Activated CD4-positive, alpha-beta memory T cell treated with anti-CD3 and anti-CD28 coated beads for 36 hours (primary cell): ENCODE results near the gene SUSD3. TPM values are rescaled to one million over a fixed set of nuclear protein-coding genes. Genes with fewer than 3 reads are reported as not detected.

Experiments used
- CTCF ChIA-PET: fragments of 350-600 bp; sonication (Branson Sonifier 250); formaldehyde crosslinking; loops from one replicate; lab custom pipeline; 2021; ENCODE audit warnings: antibody characterized with exemption, inconsistent platforms; lab: Charles Lee
- POLR2A ChIA-PET: fragments of 350-600 bp; sonication (Branson Sonifier 250); formaldehyde crosslinking; loops from one replicate; lab custom pipeline; 2021; ENCODE audit warnings: antibody characterized with exemption; lab: Charles Lee
- DNase-seq: peaks from one replicate; pipeline ENCODE4 v3.0.0-alpha.2; 2020
- H3K27ac Mint-ChIP-seq: one replicate; pipeline ENCODE4 v1.8.0; 2021; ENCODE audit warnings: mixed read lengths
- H3K27me3 Mint-ChIP-seq: one replicate; pipeline ENCODE4 v1.8.0; 2021; ENCODE audit warnings: mixed read lengths
- H3K36me3 Mint-ChIP-seq: one replicate; pipeline ENCODE4 v1.8.0; 2021; ENCODE audit warnings: mixed read lengths
- H3K4me1 Mint-ChIP-seq: one replicate; pipeline ENCODE4 v1.8.0; 2021; ENCODE audit warnings: low read depth, mixed read lengths
- H3K4me3 Mint-ChIP-seq: one replicate; pipeline ENCODE4 v1.8.0; 2021; ENCODE audit warnings: mild to moderate bottlenecking, mixed read lengths
- H3K9me3 Mint-ChIP-seq: one replicate; pipeline ENCODE4 v1.8.0; 2021; ENCODE audit warnings: mixed read lengths
- intact Hi-C: fragments of 100-400 bp; cut with micrococcal nuclease; formaldehyde crosslinking; loops from one replicate; pipeline ENCODE4 v1.15.1; 2023
- total RNA-seq, 2 experiments: library from RNA; stranded (reverse); gene quantifications; one replicate each; pipeline ENCODE4 v1.2.3, GENCODE V29; 2021

The SUSD3 gene
- total RNA-seq, 2 experiments from 2014 or later: 67.0 to 72.8 TPM

GRCh38 chr9:93080406-93080805 is 21.9 kb downstream of the SUSD3 start:
- Mint-ChIP-seq H3K27me3 (no peaks in the 10 kb centered on the region), H3K27ac (peak overlapping the region; percentile 38), H3K4me3 (no peak overlapping the region), H3K36me3 (peaks cover 48% of the 10 kb centered on the region), H3K4me1 (peaks cover 51% of the 10 kb centered on the region), H3K9me3 (peaks cover 3% of the 10 kb centered on the region)
- intact Hi-C loops: no loop called here
- ChIA-PET CTCF (interaction anchor here (1.5 kb wide), 1 partner anchor 77 kb away, joined by 3 read pairs; no protein-coding TSS in a partner anchor), POLR2A (no interaction called here)
- peak; percentile 5 for DNase-seq

- ChIA-PET POLR2A (interaction anchor here (1.5 kb wide), 1 partner anchor 16 kb away, joined by 6 read pairs; no protein-coding TSS in a partner anchor), CTCF (interaction anchor here (1.5 kb wide), 1 partner anchor 77 kb away, joined by 3 read pairs; no protein-coding TSS in a partner anchor)
- Mint-ChIP-seq H3K4me1 (peaks cover 53% of the 10 kb centered on the region), H3K27ac (peak overlapping the region; percentile 81), H3K4me3 (no peak overlapping the region), H3K9me3 (peaks cover 7% of the 10 kb centered on the region), H3K27me3 (no peaks in the 10 kb centered on the region), H3K36me3 (peaks cover 54% of the 10 kb centered on the region)
- DNase-seq: peak; percentile 5
- intact Hi-C loops: no loop called here
Measured at GRCh38 chr9:93081081-93081529, 22.6 kb downstream of the SUSD3 start.

- intact Hi-C loops: no loop called here
- H3K27ac Mint-ChIP-seq: peak overlapping the region; percentile 81
- ChIA-PET CTCF (interaction anchor here (1.0 to 1.4 kb wide), 2 partner anchors 17 to 79 kb away, joined by 5 read pairs; no protein-coding TSS in a partner anchor), POLR2A (interaction anchor here (1.0 to 2.0 kb wide), 4 partner anchors 13 to 61 kb away, joined by 4 to 10 read pairs (median 6); partner anchors contain the start of gene CARD19)
- DNase-seq: peak; percentile 26
- no peaks in the 10 kb centered on the region for H3K27me3 Mint-ChIP-seq
- peaks cover 49% of the 10 kb centered on the region for H3K4me1 Mint-ChIP-seq
- peaks cover 56% of the 10 kb centered on the region for H3K36me3 Mint-ChIP-seq
- H3K9me3 Mint-ChIP-seq: peaks cover 7% of the 10 kb centered on the region
- H3K4me3 Mint-ChIP-seq: no peak overlapping the region
Measured at GRCh38 chr9:93081931-93082330, 23.4 kb downstream of the SUSD3 start.

DNA sequence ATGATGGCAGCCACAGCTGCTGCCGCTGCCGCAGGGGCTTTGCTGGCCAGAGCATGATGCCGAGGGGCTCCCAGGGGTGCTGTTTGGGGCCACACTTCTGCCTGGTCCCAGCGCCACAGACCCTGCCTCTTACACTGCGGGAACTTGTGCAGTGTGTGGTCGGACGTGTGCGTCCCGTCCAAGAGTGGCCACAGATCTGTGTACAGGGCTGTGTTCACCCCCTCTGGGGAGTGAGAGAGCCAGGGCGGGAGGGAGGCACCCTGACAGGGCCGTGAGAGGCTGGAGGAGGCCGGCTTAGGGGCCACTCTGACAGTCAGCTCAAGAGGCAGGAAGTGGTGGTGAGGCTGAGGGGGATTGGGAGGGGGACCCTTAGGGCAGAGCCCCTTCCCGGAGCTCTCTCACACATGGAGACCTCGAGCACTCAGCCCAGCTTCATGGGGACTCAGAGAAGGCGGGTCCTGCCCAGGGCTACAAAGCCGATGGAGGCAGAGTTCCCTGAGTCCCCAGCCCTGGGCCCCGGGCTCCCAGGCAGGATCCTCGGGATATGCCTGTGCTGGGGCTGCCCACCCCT is 24.4 kb downstream of the SUSD3 start:
- H3K36me3 Mint-ChIP-seq: peaks cover 52% of the 10 kb centered on the region
- no peak overlapping the region for H3K4me3 Mint-ChIP-seq
- POLR2A ChIA-PET: interaction anchor here (1.0 to 2.0 kb wide), 7 partner anchors 9 to 62 kb away, joined by 3 to 12 read pairs (median 6); partner anchors contain the start of gene CARD19
- intact Hi-C loops: loop anchor here (1.0 kb wide), 2 partner anchors 8 to 19 kb away; no protein-coding TSS in a partner anchor
- CTCF ChIA-PET: interaction anchor here (1.0 to 1.8 kb wide), 4 partner anchors 18 to 80 kb away, joined by 5 to 8 read pairs (median 5); no protein-coding TSS in a partner anchor
- peak overlapping the region; percentile 98 for H3K27ac Mint-ChIP-seq
- H3K4me1 Mint-ChIP-seq: peaks cover 42% of the 10 kb centered on the region
- no peaks in the 10 kb centered on the region for H3K27me3 Mint-ChIP-seq
- H3K9me3 Mint-ChIP-seq: peaks cover 7% of the 10 kb centered on the region
- DNase-seq: peak; percentile 45

DNA sequence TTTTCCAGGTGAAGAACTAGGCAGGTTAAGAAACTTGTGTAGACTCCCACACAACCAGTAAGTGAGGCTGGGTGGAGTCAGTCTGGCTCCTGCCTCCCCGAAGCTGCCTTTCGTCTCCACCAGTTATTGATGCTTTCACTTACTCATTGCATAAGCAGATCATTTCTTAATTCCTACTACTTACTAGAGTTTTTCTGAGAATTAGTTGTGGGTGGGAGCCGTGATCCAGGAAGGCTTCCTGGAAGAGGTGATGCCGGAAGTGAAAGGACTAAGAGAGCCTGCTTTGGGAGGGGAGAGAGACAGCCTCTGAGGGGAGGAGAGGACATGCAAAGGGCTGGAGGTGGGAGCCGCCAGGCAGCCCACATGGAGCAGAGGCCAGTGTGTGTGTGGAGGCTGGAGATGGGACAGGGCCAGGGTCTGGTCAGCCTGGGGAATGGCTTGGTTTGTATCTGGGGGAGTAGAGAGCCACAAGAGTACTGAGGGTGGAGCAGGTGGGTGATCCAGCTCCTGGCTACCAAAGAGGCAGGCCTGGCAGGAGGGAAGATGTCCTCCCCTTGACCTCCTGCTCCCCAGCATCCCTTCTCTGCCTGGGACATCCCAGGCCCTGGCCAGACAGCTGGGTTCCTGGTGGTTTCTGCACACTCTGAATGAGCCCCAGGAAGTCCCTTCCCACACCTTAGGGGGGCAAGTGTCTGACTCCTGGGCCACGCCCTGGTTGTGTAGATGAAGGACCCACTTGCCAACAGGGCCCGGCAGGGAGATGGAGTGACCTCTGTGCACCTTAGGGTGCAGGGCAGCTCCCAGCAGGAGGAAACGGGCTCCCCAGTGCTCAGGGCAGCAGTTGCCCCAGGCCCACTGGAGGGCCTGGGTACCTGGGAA is 25.3 kb downstream of the SUSD3 start:
- Mint-ChIP-seq H3K27ac (peak overlapping the region; percentile 98), H3K4me3 (peak overlapping the region; percentile 28), H3K36me3 (peaks cover 58% of the 10 kb centered on the region), H3K9me3 (peaks cover 7% of the 10 kb centered on the region), H3K4me1 (peaks cover 46% of the 10 kb centered on the region), H3K27me3 (no peaks in the 10 kb centered on the region)
- ChIA-PET CTCF (interaction anchor here (1.5 to 1.8 kb wide), 2 partner anchors 25 to 81 kb away, joined by 5 to 8 read pairs; no protein-coding TSS in a partner anchor), POLR2A (interaction anchor here (1.0 to 2.0 kb wide), 6 partner anchors 8 to 25 kb away, joined by 3 to 12 read pairs (median 8); partner anchors contain the start of gene CARD19)
- intact Hi-C loops: loop anchor here (1.0 kb wide), 2 partner anchors 7 to 20 kb away; no protein-coding TSS in a partner anchor
- peak; percentile 78 for DNase-seq

DNA sequence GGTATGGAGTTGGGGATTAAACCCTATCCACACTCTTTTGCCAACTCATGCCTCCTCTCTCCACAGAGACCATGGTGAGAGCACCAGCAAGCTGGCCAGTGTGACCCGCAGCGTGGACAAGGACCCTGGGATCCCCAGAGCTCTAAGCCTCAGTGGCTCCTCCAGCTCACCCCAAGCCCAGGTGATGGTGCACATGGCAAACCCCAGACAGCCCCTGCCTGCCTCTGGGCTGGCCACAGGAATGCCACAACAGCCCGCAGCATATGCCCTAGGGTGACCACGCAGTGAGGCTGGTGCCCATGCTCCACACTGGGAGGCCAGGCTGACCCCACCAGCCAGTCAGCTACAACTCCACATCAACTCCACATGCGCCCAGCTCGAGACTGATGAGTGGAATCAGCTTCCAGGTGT is 26.0 kb downstream of the SUSD3 start:
- Mint-ChIP-seq H3K36me3 (peaks cover 61% of the 10 kb centered on the region), H3K27ac (peak overlapping the region; percentile 98), H3K27me3 (no peaks in the 10 kb centered on the region), H3K4me3 (no peak overlapping the region), H3K4me1 (peaks cover 53% of the 10 kb centered on the region), H3K9me3 (peaks cover 7% of the 10 kb centered on the region)
- CTCF ChIA-PET: interaction anchor here (1.8 kb wide), 1 partner anchor 81 kb away, joined by 5 read pairs; no protein-coding TSS in a partner anchor
- intact Hi-C loops: no loop called here
- POLR2A ChIA-PET: interaction anchor here (1.8 kb wide), 1 partner anchor 8 kb away, joined by 10 read pairs; no protein-coding TSS in a partner anchor
- DNase-seq: peak; percentile 6

DNA sequence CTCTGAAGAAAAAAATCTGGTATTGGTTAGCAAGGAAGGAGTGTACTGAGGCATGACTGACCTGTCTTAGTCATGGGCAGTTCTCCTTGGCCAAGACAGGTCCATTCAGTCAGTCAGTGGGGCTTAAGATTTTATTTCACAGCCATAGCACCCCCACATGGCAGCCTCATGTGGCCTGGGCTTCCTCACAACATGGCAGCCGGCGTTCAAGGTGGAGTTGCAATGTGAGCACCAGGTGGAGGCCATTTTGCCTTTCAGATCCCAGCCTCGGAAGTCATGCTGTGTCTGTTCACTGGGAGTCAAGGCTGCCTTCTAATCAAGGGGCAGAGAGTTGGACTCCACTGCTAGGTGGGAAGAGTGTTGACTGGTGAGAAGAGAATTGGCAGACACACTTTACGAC is 27.2 kb downstream of the SUSD3 start:
- CTCF ChIA-PET: no interaction called here

DNA sequence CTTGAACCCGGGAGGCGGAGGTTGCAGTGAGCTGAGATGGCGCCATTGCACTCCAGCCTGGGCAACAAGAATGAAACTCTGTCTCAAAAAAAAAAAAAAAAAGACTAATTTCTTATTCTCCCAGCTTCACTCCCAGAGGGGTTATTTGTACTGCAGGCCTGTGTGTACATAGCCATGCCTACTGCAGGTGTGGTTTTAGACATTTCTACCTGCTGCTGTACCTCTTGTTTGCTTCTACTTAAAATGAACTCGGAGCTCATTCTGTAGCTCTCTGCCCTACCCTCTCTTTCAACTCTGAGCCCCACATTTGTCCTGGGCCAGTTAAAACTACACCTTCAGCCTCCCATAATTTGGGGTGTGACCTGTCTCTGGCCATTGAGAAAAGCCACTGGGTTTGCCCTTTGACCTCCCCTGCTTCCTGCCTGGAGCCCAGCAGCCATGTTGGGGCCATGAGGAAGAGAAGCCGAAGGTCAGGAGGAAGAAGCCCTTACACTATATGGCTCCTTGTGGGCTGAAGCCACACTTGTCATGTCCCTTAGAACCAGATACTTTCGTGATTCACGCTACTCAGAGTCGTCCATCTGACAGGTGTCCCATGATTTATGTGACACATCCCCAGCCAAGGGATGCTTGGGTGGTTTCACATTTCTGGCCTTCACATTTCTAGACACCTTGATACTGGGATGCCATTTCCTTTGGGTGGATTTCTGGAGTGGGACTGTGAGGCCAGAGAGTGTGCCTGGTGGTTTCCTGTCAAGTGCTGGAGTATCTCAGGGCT is 28.1 kb downstream of the SUSD3 start:
- POLR2A ChIA-PET: no interaction called here
- peaks cover 61% of the 10 kb centered on the region for H3K4me1 Mint-ChIP-seq

More for the DNA sequence above, 27.2 kb downstream of the SUSD3 start:
- peaks cover 67% of the 10 kb centered on the region for H3K36me3 Mint-ChIP-seq
- peaks cover 62% of the 10 kb centered on the region for H3K4me1 Mint-ChIP-seq
- POLR2A ChIA-PET: interaction anchor here (1.1 kb wide), 1 partner anchor 9 kb away, joined by 4 read pairs; no protein-coding TSS in a partner anchor
- H3K4me3 Mint-ChIP-seq: no peak overlapping the region
- peak; percentile 10 for DNase-seq
- H3K27me3 Mint-ChIP-seq: no peaks in the 10 kb centered on the region
- H3K9me3 Mint-ChIP-seq: peaks cover 11% of the 10 kb centered on the region
- intact Hi-C loops: no loop called here
- H3K27ac Mint-ChIP-seq: peak overlapping the region; percentile 67

DNA sequence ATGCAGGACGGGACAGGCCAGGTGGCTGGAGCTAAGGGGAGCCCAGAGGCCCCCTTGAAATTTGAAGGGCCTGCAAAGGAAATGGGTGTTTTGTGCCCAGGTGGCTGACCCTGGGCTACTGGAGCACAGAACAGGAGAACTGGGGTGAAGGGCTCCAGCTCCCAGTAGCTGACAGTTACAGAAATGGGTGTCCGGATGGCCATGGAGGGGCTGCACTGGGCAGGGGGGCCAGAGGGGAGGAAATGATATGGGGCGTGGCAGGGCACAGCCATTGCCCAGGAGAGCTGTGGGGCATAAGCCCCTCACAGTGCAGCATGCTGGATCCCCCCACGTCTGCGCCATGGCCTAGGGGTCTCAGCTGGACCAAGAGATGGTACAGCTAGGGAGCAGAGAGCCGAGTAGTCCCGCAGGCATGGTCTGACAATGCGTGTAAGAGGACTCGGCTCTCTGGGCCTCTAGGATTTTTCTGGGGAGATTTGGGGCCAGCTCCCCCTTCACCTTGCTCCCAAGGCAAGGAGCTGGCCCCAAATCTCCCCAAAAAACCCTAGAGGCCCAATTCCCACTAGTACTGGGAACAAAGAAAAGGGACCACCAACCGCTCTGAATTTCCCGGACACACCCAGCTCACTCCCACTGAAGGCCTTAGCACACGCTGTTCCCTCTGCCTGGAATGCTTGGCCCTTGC is 29.6 kb downstream of the SUSD3 start:
- intact Hi-C loops: no loop called here
- ChIA-PET CTCF (interaction anchor here (0.6 to 2.5 kb wide), 2 partner anchors 21 to 85 kb away, joined by 3 to 9 read pairs; no protein-coding TSS in a partner anchor), POLR2A (interaction anchor here (0.7 kb wide), 2 partner anchors 24 to 27 kb away, joined by 3 read pairs; no protein-coding TSS in a partner anchor)
- DNase-seq: peak; percentile 7
- Mint-ChIP-seq H3K27ac (peak overlapping the region; percentile 98), H3K4me3 (no peak overlapping the region), H3K27me3 (no peaks in the 10 kb centered on the region), H3K4me1 (peaks cover 65% of the 10 kb centered on the region), H3K9me3 (peaks cover 30% of the 10 kb centered on the region), H3K36me3 (peaks cover 61% of the 10 kb centered on the region)

More for the DNA sequence above, 28.1 kb downstream of the SUSD3 start:
- peak overlapping the region; percentile 51 for H3K27ac Mint-ChIP-seq
- CTCF ChIA-PET: no interaction called here
- H3K9me3 Mint-ChIP-seq: peaks cover 20% of the 10 kb centered on the region
- intact Hi-C loops: no loop called here
- H3K27me3 Mint-ChIP-seq: no peaks in the 10 kb centered on the region
- H3K4me3 Mint-ChIP-seq: no peak overlapping the region
- peaks cover 63% of the 10 kb centered on the region for H3K36me3 Mint-ChIP-seq
- DNase-seq: peak; percentile 5

DNA sequence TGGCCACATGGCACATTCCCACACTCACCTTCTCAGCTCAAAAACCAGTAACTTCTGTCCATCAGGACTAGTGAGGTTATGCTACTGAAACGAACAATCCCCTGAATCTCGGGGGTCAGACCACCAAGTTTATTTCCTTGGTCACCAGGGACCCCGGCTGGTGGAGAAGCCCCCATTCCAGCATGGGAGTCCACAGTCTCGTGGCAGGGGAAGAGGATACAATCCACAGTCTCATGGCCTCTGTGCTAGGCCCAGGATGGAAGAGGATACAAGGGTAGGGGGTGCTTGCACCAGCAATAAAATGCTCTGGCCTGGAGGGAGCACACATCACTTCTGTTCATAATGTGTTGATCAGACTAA is 30.1 kb downstream of the SUSD3 start:
- POLR2A ChIA-PET: interaction anchor here (0.7 kb wide), 2 partner anchors 24 to 28 kb away, joined by 3 read pairs; no protein-coding TSS in a partner anchor
- H3K4me3 Mint-ChIP-seq: no peak overlapping the region
- peaks cover 32% of the 10 kb centered on the region for H3K9me3 Mint-ChIP-seq
- peak overlapping the region; percentile 98 for H3K27ac Mint-ChIP-seq
- no peaks in the 10 kb centered on the region for H3K27me3 Mint-ChIP-seq
- no peak for DNase-seq
- CTCF ChIA-PET: interaction anchor here (2.5 kb wide), 1 partner anchor 20 kb away, joined by 9 read pairs; no protein-coding TSS in a partner anchor
- peaks cover 65% of the 10 kb centered on the region for H3K4me1 Mint-ChIP-seq
- intact Hi-C loops: no loop called here
- H3K36me3 Mint-ChIP-seq: peaks cover 58% of the 10 kb centered on the region
